GM12878 (cell line): Measurements from ENCODE around the gene ARHGEF17. TPM values are rescaled to one million over a fixed set of nuclear protein-coding genes. Genes with fewer than 3 reads are reported as not detected.
A peak's percentile ranks its signal among the peaks of the same experiment; 100 is the strongest.

Experiments used
- ATAC-seq: fragments of 200-7000 bp; cut with Tn5 transposase; 3 replicates; pipeline ENCODE4 v1.9.1; 2020; ENCODE audit warnings: mild to moderate bottlenecking, moderate library complexity
- BruUV-seq: library from RNA; stranded (reverse); fragments of 400-500 nt; replicated peaks from 2 replicates; lab custom pipeline; 2021; lab: Mats Ljungman, UMichigan
- CTCF ChIA-PET: fragments of 300-600 bp; sonication (Branson Sonifier 250); formaldehyde crosslinking; extraction: SDS; loops from one replicate; lab custom pipeline; 2021; ENCODE audit warnings: inconsistent platforms; lab: Yijun Ruan, JAX
- POLR2A ChIA-PET: fragments of 350-600 bp; formaldehyde crosslinking; extraction: SDS; loops from one replicate; lab custom pipeline; 2021; ENCODE audit warnings: inconsistent platforms; lab: Charles Lee
- RAD21 ChIA-PET: fragments of 300-600 bp; sonication (Branson Sonifier 250); formaldehyde crosslinking; loops from one replicate; lab custom pipeline; 2023; ENCODE audit warnings: antibody characterized with exemption; ENCODE audit not compliant: unreplicated experiment; lab: Charles Lee
- SMC1A ChIA-PET: fragments of 300-600 bp; sonication (Branson Sonifier 250); formaldehyde crosslinking; loops from one replicate; lab custom pipeline; 2023; ENCODE audit not compliant: unreplicated experiment, uncharacterized antibody; lab: Charles Lee
- DNase-seq: peaks from one replicate; pipeline ENCODE4 v3.0.0-alpha.2; 2011; ENCODE audit warnings: low read depth, low spot score
- FAIRE-seq: peaks from 3 replicates; lab custom pipeline; 2011; peaks lifted over from hg19 to GRCh38; lab: Jason Lieb, UNC
- H2AFZ ChIP-seq: 2 replicates; pipeline ENCODE4 v1.6.0; 2011; ENCODE audit warnings: low read depth, low read length, control low read depth; ENCODE audit not compliant: control insufficient read depth
- H3K27ac ChIP-seq: 2 replicates; pipeline ENCODE4 v1.5.1; 2011; ENCODE audit warnings: control low read depth; ENCODE audit not compliant: control insufficient read depth, insufficient read depth
- H3K27me3 ChIP-seq, 2 experiments: replicated peaks in 1 of 2; 2 replicates each; pipeline versions ENCODE4 v1.6.0 to v1.6.1; 2011; ENCODE audit warnings: low read length in 1 of 2; ENCODE audit not compliant: control insufficient read depth in 2 of 2, insufficient read depth in 2 of 2
- H3K36me3 ChIP-seq, 2 experiments: 2 replicates each; pipeline ENCODE4 v1.5.1; 2011; ENCODE audit warnings: low read length in 1 of 2; ENCODE audit not compliant: control insufficient read depth in 2 of 2, insufficient read depth in 2 of 2
- H3K4me1 ChIP-seq: 2 replicates; pipeline ENCODE4 v1.6.1; 2011; ENCODE audit warnings: mild to moderate bottlenecking, low read length, moderate library complexity, mixed read lengths; ENCODE audit not compliant: control insufficient read depth, insufficient read depth
- H3K4me2 ChIP-seq: 2 replicates; pipeline ENCODE4 v1.6.0; 2011; ENCODE audit warnings: control low read depth; ENCODE audit not compliant: control insufficient read depth, insufficient read depth
- H3K4me3 ChIP-seq: fragments of 200-600 bp; sonication (generic); 2 replicates; pipeline ENCODE4 v1.5.1; 2016
- H3K79me2 ChIP-seq: 2 replicates; pipeline ENCODE4 v1.6.0; 2011; ENCODE audit warnings: low read length; ENCODE audit not compliant: control insufficient read depth, insufficient read depth
- H3K9ac ChIP-seq: 2 replicates; pipeline ENCODE4 v1.8.0; 2011; ENCODE audit warnings: low read length, control low read depth, mixed read lengths; ENCODE audit not compliant: control insufficient read depth, insufficient read depth
- H3K9me3 ChIP-seq: replicated peaks from 3 replicates; pipeline ENCODE4 v1.5.1; 2011; ENCODE audit warnings: mild to moderate bottlenecking, low read length; ENCODE audit not compliant: control insufficient read depth, insufficient read depth
- H4K20me1 ChIP-seq: 2 replicates; pipeline ENCODE4 v1.6.0; 2011; ENCODE audit not compliant: control insufficient read depth, insufficient read depth
- BHLHE40 ChIP-seq, 2 experiments: fragments of 450-650 bp in 1 of 2; IDR thresholded peaks; 2 replicates each; pipeline ENCODE4 v1.6.1; 2011 to 2017; ENCODE audit warnings: low read depth in 2 of 2, borderline replicate concordance in 1 of 2, improper control_type of control experiment in 1 of 2, low read length in 1 of 2, mild to moderate bottlenecking in 1 of 2
- CTCF ChIP-seq, 3 experiments: IDR thresholded peaks in 2 of 3; conservative IDR thresholded peaks in 1 of 3; 2 replicates each; pipeline ENCODE4 v1.5.1; 2011; ENCODE audit warnings: low read depth in 3 of 3, low read length in 3 of 3, mild to moderate bottlenecking in 3 of 3, control low read depth in 2 of 3, moderate library complexity in 2 of 3, inconsistent platforms in 1 of 3, mixed read lengths in 1 of 3; ENCODE audit not compliant: control insufficient read depth in 2 of 3, insufficient read depth in 1 of 3; ENCODE audit errors: extremely low read depth in 1 of 3
- FOXM1 ChIP-seq: IDR thresholded peaks from 2 replicates; pipeline ENCODE4 v1.6.1; 2012; ENCODE audit warnings: low read depth, mild to moderate bottlenecking, inconsistent platforms, low read length, moderate library complexity
- MAX ChIP-seq: IDR thresholded peaks from 2 replicates; pipeline ENCODE4 v1.6.1; 2012; ENCODE audit warnings: low read depth, low read length, improper control_type of control experiment
- MYB ChIP-seq: fragments of 150-350 bp; IDR thresholded peaks from 2 replicates; pipeline ENCODE4 v1.6.1; 2014; ENCODE audit warnings: mild to moderate bottlenecking, low read depth, low read length, borderline replicate concordance
- PAX5 ChIP-seq: IDR thresholded peaks from 2 replicates; pipeline ENCODE4 v1.6.1; 2011; ENCODE audit warnings: low read depth, low read length, borderline replicate concordance
- PKNOX1 ChIP-seq: fragments of 450-650 bp; IDR thresholded peaks from 2 replicates; pipeline ENCODE4 v1.6.1; 2016; ENCODE audit warnings: mild to moderate bottlenecking
- RELA ChIP-seq: fragments of 450-650 bp; IDR thresholded peaks from 2 replicates; pipeline ENCODE4 v1.8.0; 2014; ENCODE audit warnings: borderline replicate concordance; ENCODE audit not compliant: partially characterized antibody
- RUNX3 ChIP-seq: IDR thresholded peaks from 2 replicates; pipeline ENCODE4 v1.6.1; 2012; ENCODE audit warnings: low read length, inconsistent platforms
- SIN3A ChIP-seq: IDR thresholded peaks from 2 replicates; pipeline ENCODE4 v1.6.1; 2012; ENCODE audit warnings: low read depth, low read length, improper control_type of control experiment
- SKIL ChIP-seq: fragments of 450-650 bp; IDR thresholded peaks from 2 replicates; pipeline ENCODE4 v1.6.1; 2017; ENCODE audit warnings: mild to moderate bottlenecking, low read depth, inconsistent platforms; ENCODE audit not compliant: poor library complexity, severe bottlenecking
- SMARCA5 ChIP-seq: fragments of 450-650 bp; IDR thresholded peaks from 2 replicates; pipeline ENCODE4 v1.6.1; 2017; ENCODE audit warnings: mild to moderate bottlenecking
- WGBS: methylation state at CpG from one replicate; pipeline ENCODE4 v1.1.6; 2016; ENCODE audit warnings: low lambda C conversion rate; ENCODE audit not compliant: insufficient replicate concordance, insufficient coverage; ENCODE audit errors: missing lambda C conversion rate; 5-methylcytosine and 5-hydroxymethylcytosine counted together
- in situ Hi-C: fragments of 300-500 bp; cut with MboI; formaldehyde crosslinking; loops from 9 replicates; pipeline ENCODE4 v1.14.3; 2018; ENCODE audit warnings: mixed read lengths
- intact Hi-C: fragments of 100-400 bp; cut with micrococcal nuclease; formaldehyde crosslinking; loops from one replicate; pipeline ENCODE4 v1.14.2; 2022; ENCODE audit not compliant: unreplicated experiment
- polyA plus RNA-seq, 11 experiments: library from polyadenylated mRNA; depleted of rRNA in 4 of 11; unstranded in 6 of 11; stranded (reverse) in 5 of 11; fragments of >200 nt; fragmentation: Nextera tagmentation in 4 of 11; fragmentation: Illumina TruSeq in 1 of 11; extraction: Ambion mirVana in 4 of 11; extraction: Trizol in 1 of 11; gene quantifications; 1 replicate in 1 of 11; 2 replicates in 10 of 11; pipeline versions ENCODE4 v1.2.1 to v1.2.3, GENCODE V29; 2011 to 2016; ENCODE audit warnings: inconsistent platforms in 2 of 11, missing spikeins in 2 of 11, low read depth in 1 of 11
- total RNA-seq, 4 experiments: library from RNA; depleted of rRNA in 3 of 4; stranded (reverse); fragments of >200 nt in 3 of 4; fragmentation: Illumina TruSeq in 1 of 4; extraction: Trizol in 1 of 4; gene quantifications; 2 replicates each; pipeline versions ENCODE4 v1.2.1 to v1.2.3, GENCODE V29; 2013 to 2021

The ARHGEF17 gene
- total and polyA plus RNA-seq, 10 of the 15 experiments (the other 5 are each of a cell fraction or from before 2014, with no cell fraction given): 0.15 to 11.0 (median 1.7) TPM

GRCh38 chr11:73288192-73288872 lies 19.7 kb upstream of the ARHGEF17 start (continued):
- TF ChIP-seq SKIL: no peak

GRCh38 chr11:73288873-73289707 lies 19.0 kb upstream of the ARHGEF17 start:
- RAD21 ChIA-PET: interaction anchor here (0.5 to 5.0 kb wide), 26 partner anchors 19 to 564 kb away, joined by 3 to 34 read pairs (median 4); partner anchors contain the start of genes ARHGEF17 and STARD10
- POLR2A ChIA-PET: interaction anchor here (1.0 kb wide), 3 partner anchors 18 to 503 kb away, joined by 3 to 8 read pairs (median 3); no protein-coding TSS in a partner anchor
- no peak for TF ChIP-seq FOXM1
- peak; percentile 38; the same call in 1 of the 2 replicates for TF ChIP-seq SIN3A
- TF ChIP-seq MAX: no peak
- peak; percentile 52; the same call in 1 of the 2 replicates for TF ChIP-seq RUNX3
- peak; percentile 30 to 57; a peak in 3 of 4 replicates for TF ChIP-seq BHLHE40 (IDR thresholded peaks at IDR 0.05; ENCODE audit: borderline replicate concordance in 1 of 2, low read depth in 2 of 2, low read length in 1 of 2)
- peak; percentile 43; the same call in 1 of the 2 replicates for TF ChIP-seq MYB
- TF ChIP-seq PKNOX1: peak; percentile 56
- TF ChIP-seq PAX5: peak; percentile 60; the same call in 1 of the 2 replicates
- peak; percentile 88 for TF ChIP-seq RELA
- peak; percentile 79; the same call in 1 of the 2 replicates for TF ChIP-seq SMARCA5
- peak; percentile 92 to 99 (median 97) for TF ChIP-seq CTCF (IDR thresholded peaks at IDR 0.05 in 2 of 3, conservative IDR thresholded peaks at IDR 0.05 in 1 of 3; ENCODE audit: control insufficient read depth in 2 of 3, extremely low read depth in 1 of 3, insufficient read depth in 1 of 3, low read depth in 3 of 3, low read length in 3 of 3)

More at GRCh38 chr11:73288873-73289707, 19.0 kb upstream of the ARHGEF17 start:
- in situ Hi-C loops (loop anchor here (5.0 kb wide), 1 partner anchor 102 kb away; no protein-coding TSS in a partner anchor), intact Hi-C loops (loop anchor here (1.0 kb wide), 2 partner anchors 47 to 104 kb away; no protein-coding TSS in a partner anchor)
- Histone ChIP-seq H3K4me2 (peak overlapping the region; percentile 86), H3K79me2 (no peaks in the 10 kb centered on the region), H3K36me3 (no peaks in the 10 kb centered on the region), H3K4me3 (0 out of 2 replicates have a peak overlapping the region, but pooled peaks have one; percentile 9), H3K9me3 (no peaks in the 10 kb centered on the region), H3K27ac (peak overlapping the region; percentile 49), H3K27me3 (no peaks in the 10 kb centered on the region; a peak in 2 of 4 replicates), H4K20me1 (no peaks in the 10 kb centered on the region), H2AFZ (peak overlapping the region; percentile 87), H3K4me1 (peaks cover 23% of the 10 kb centered on the region), H3K9ac (peak overlapping the region; percentile 43; the same call in 1 of the 2 replicates)
- DNase-seq (peak; percentile 70), ATAC-seq (peak; percentile 95), FAIRE-seq (peak; percentile 70)
- WGBS: 3% methylated on average over 17 of the region's 17 CpGs
- no TSS peak for BruUV-seq
- ChIA-PET SMC1A (interaction anchor here (0.6 to 3.5 kb wide), 25 partner anchors 9 to 621 kb away, joined by 3 to 40 read pairs (median 4); partner anchors contain the start of gene P2RY6), CTCF (interaction anchor here (0.6 to 17.3 kb wide), 46 partner anchors 9 to 1145 kb away, joined by 3 to 326 read pairs (median 4); partner anchors contain the start of genes ARHGEF17 and P2RY6)
